Activated naive CD8-positive, alpha-beta T cell treated with anti-CD3 and anti-CD28 coated beads, Interleukin-2, amount 50 U/mL, for 24 hours (primary cell): ENCODE data around the gene CLDN2.

ENCODE experiments used
- ATAC-seq: fragments of 150-1000 bp; cut with Tn5 transposase; one replicate; pipeline ENCODE4 v1.10.0; 2021
- DNase-seq: peaks from one replicate; pipeline ENCODE4 v3.0.0; 2021
- H3K27ac Mint-ChIP-seq: one replicate; pipeline ENCODE4 v1.8.0; 2021; ENCODE audit warnings: mild to moderate bottlenecking, mixed read lengths
- H3K27me3 Mint-ChIP-seq: one replicate; pipeline ENCODE4 v1.8.0; 2021; ENCODE audit warnings: mixed read lengths
- H3K36me3 Mint-ChIP-seq: one replicate; pipeline ENCODE4 v1.8.0; 2021; ENCODE audit warnings: low read depth, mixed read lengths
- H3K4me1 Mint-ChIP-seq: one replicate; pipeline ENCODE4 v1.8.0; 2021; ENCODE audit warnings: mixed read lengths
- H3K4me3 Mint-ChIP-seq: one replicate; pipeline ENCODE4 v1.8.0; 2021; ENCODE audit warnings: mild to moderate bottlenecking, moderate library complexity, mixed read lengths
- H3K9me3 Mint-ChIP-seq: one replicate; pipeline ENCODE4 v1.8.0; 2021; ENCODE audit warnings: mixed read lengths

CLDN2 gene

GRCh38 chrX:106903291-106903824 lies 16.8 kb upstream of the CLDN2 start, which contains the start of gene RIPPLY1:
Gene RIPPLY1, minus strand, starts transcription at chrX:106903341. Its CDS starts 54 bp downstream, at chrX:106903287.
- Mint-ChIP-seq H3K27me3 (no peaks in the 10 kb centered on the region), H3K4me3 (no peak within 1 kb of the TSS), H3K4me1 (no peaks in the 10 kb centered on the region), H3K36me3 (no peaks in the 10 kb centered on the region), H3K27ac (no peak within 1 kb of the TSS), H3K9me3 (no peaks in the 10 kb centered on the region)
- no peak for ATAC-seq
- DNase-seq = no peak

- Mint-ChIP-seq H3K4me1 (no peaks in the 10 kb centered on the region), H3K9me3 (no peaks in the 10 kb centered on the region), H3K27me3 (no peaks in the 10 kb centered on the region), H3K27ac (no peak overlapping the region), H3K36me3 (no peaks in the 10 kb centered on the region), H3K4me3 (no peak overlapping the region)
- DNase-seq (no peak), ATAC-seq (no peak)
These were observed 16.2 kb upstream of the CLDN2 start for GRCh38 chrX:106903856-106904528.

- no peaks in the 10 kb centered on the region for H3K4me1 Mint-ChIP-seq
- no peaks in the 10 kb centered on the region for H3K36me3 Mint-ChIP-seq
- H3K9me3 Mint-ChIP-seq = no peaks in the 10 kb centered on the region
- ATAC-seq = no peak
- H3K27me3 Mint-ChIP-seq = no peaks in the 10 kb centered on the region
- H3K27ac Mint-ChIP-seq = no peak overlapping the region
- no peak for DNase-seq
- no peak overlapping the region for H3K4me3 Mint-ChIP-seq
These were observed 15.0 kb upstream of the CLDN2 start for GRCh38 chrX:106905064-106905708.

GRCh38 chrX:106906361-106906760 lies 13.8 kb upstream of the CLDN2 start:
- no peaks in the 10 kb centered on the region for H3K9me3 Mint-ChIP-seq
- H3K27ac Mint-ChIP-seq = no peak overlapping the region
- no peak for DNase-seq
- H3K27me3 Mint-ChIP-seq = no peaks in the 10 kb centered on the region
- no peak for ATAC-seq
- H3K36me3 Mint-ChIP-seq = no peaks in the 10 kb centered on the region
- H3K4me3 Mint-ChIP-seq = no peak overlapping the region
- no peaks in the 10 kb centered on the region for H3K4me1 Mint-ChIP-seq

- Mint-ChIP-seq H3K27me3 (peaks cover 3% of the 10 kb centered on the region), H3K36me3 (no peaks in the 10 kb centered on the region), H3K27ac (no peak overlapping the region), H3K9me3 (no peaks in the 10 kb centered on the region), H3K4me1 (peaks cover 6% of the 10 kb centered on the region), H3K4me3 (no peak overlapping the region)
- no peak for DNase-seq
- ATAC-seq = no peak
These were observed 7.3 kb upstream of the CLDN2 start for GRCh38 chrX:106912864-106913263.

- no peak for DNase-seq
- Mint-ChIP-seq H3K27me3 (peaks cover 3% of the 10 kb centered on the region), H3K36me3 (no peaks in the 10 kb centered on the region), H3K27ac (no peak overlapping the region), H3K4me1 (peaks cover 12% of the 10 kb centered on the region), H3K4me3 (no peak overlapping the region), H3K9me3 (no peaks in the 10 kb centered on the region)
- peak; percentile 24 for ATAC-seq
These were observed 2.2 kb upstream of the CLDN2 start for GRCh38 chrX:106917830-106918500.

GRCh38 chrX:106921637-106922036 lies 1.4 kb downstream of the CLDN2 start:
- DNase-seq = no peak
- H3K4me1 Mint-ChIP-seq = peaks cover 12% of the 10 kb centered on the region
- no peaks in the 10 kb centered on the region for H3K36me3 Mint-ChIP-seq
- H3K27me3 Mint-ChIP-seq = no peaks in the 10 kb centered on the region
- H3K27ac Mint-ChIP-seq = no peak overlapping the region
- ATAC-seq = no peak
- no peaks in the 10 kb centered on the region for H3K9me3 Mint-ChIP-seq
- H3K4me3 Mint-ChIP-seq = no peak overlapping the region

- H3K36me3 Mint-ChIP-seq = no peaks in the 10 kb centered on the region
- no peaks in the 10 kb centered on the region for H3K4me1 Mint-ChIP-seq
- H3K27ac Mint-ChIP-seq = no peak overlapping the region
- no peak overlapping the region for H3K4me3 Mint-ChIP-seq
- ATAC-seq (no peak), DNase-seq (no peak)
- no peaks in the 10 kb centered on the region for H3K27me3 Mint-ChIP-seq
- no peaks in the 10 kb centered on the region for H3K9me3 Mint-ChIP-seq
These were observed 6.8 kb downstream of the CLDN2 start for GRCh38 chrX:106927023-106927422.

GRCh38 chrX:106927700-106928099 lies 7.5 kb downstream of the CLDN2 start:
- H3K4me3 Mint-ChIP-seq = no peak overlapping the region
- H3K27me3 Mint-ChIP-seq = no peaks in the 10 kb centered on the region
- DNase-seq = no peak
- no peaks in the 10 kb centered on the region for H3K4me1 Mint-ChIP-seq
- H3K9me3 Mint-ChIP-seq = no peaks in the 10 kb centered on the region
- ATAC-seq = no peak
- no peak overlapping the region for H3K27ac Mint-ChIP-seq
- no peaks in the 10 kb centered on the region for H3K36me3 Mint-ChIP-seq

GRCh38 chrX:106928227-106928626 lies 8.0 kb downstream of the CLDN2 start:
- ATAC-seq (no peak), DNase-seq (no peak)
- no peaks in the 10 kb centered on the region for H3K9me3 Mint-ChIP-seq
- H3K4me1 Mint-ChIP-seq = no peaks in the 10 kb centered on the region
- no peaks in the 10 kb centered on the region for H3K27me3 Mint-ChIP-seq
- no peak overlapping the region for H3K4me3 Mint-ChIP-seq
- H3K36me3 Mint-ChIP-seq = no peaks in the 10 kb centered on the region
- H3K27ac Mint-ChIP-seq = no peak overlapping the region

GRCh38 chrX:106931831-106932491 lies 11.8 kb downstream of the CLDN2 start:
- Mint-ChIP-seq H3K27ac (no peak overlapping the region), H3K4me3 (no peak overlapping the region), H3K9me3 (no peaks in the 10 kb centered on the region), H3K36me3 (no peaks in the 10 kb centered on the region), H3K4me1 (no peaks in the 10 kb centered on the region), H3K27me3 (no peaks in the 10 kb centered on the region)
- ATAC-seq (no peak), DNase-seq (no peak)

GRCh38 chrX:106932492-106932923 lies 12.3 kb downstream of the CLDN2 start:
- Mint-ChIP-seq H3K9me3 (no peaks in the 10 kb centered on the region), H3K4me1 (no peaks in the 10 kb centered on the region), H3K27ac (no peak overlapping the region), H3K4me3 (no peak overlapping the region), H3K36me3 (no peaks in the 10 kb centered on the region), H3K27me3 (no peaks in the 10 kb centered on the region)
- no peak for DNase-seq
- ATAC-seq = no peak

- Mint-ChIP-seq H3K4me1 (no peaks in the 10 kb centered on the region), H3K27ac (no peak overlapping the region), H3K4me3 (no peak overlapping the region), H3K36me3 (no peaks in the 10 kb centered on the region), H3K9me3 (no peaks in the 10 kb centered on the region), H3K27me3 (no peaks in the 10 kb centered on the region)
- ATAC-seq (no peak), DNase-seq (no peak)
These were observed 12.8 kb downstream of the CLDN2 start for GRCh38 chrX:106932960-106933537.

- no peak overlapping the region for H3K27ac Mint-ChIP-seq
- no peaks in the 10 kb centered on the region for H3K36me3 Mint-ChIP-seq
- H3K4me3 Mint-ChIP-seq = no peak overlapping the region
- no peaks in the 10 kb centered on the region for H3K27me3 Mint-ChIP-seq
- no peak for DNase-seq
- no peaks in the 10 kb centered on the region for H3K4me1 Mint-ChIP-seq
- H3K9me3 Mint-ChIP-seq = no peaks in the 10 kb centered on the region
- no peak for ATAC-seq
These were observed 13.3 kb downstream of the CLDN2 start for GRCh38 chrX:106933538-106933961.
